Calu3 (cell line): Measurements from ENCODE around the gene RAD50. TPM values are rescaled to one million over a fixed set of nuclear protein-coding genes. Genes with fewer than 3 reads are reported as not detected.
A peak's percentile ranks its signal among the peaks of the same experiment; 100 is the strongest.

Experiments used
- BruUV-seq: library from RNA; stranded (reverse); fragments of 400-500 nt; replicated peaks from 2 replicates; lab custom pipeline; 2021; lab: Mats Ljungman, UMichigan
- CTCF ChIA-PET: fragments of 300-600 bp; sonication (Branson Sonifier 250); formaldehyde crosslinking; loops from one replicate; lab custom pipeline; 2022; ENCODE audit warnings: antibody characterized with exemption; lab: Charles Lee
- DNase-seq: peaks from one replicate; pipeline ENCODE4 v3.0.0; 2022
- H3K27ac Mint-ChIP-seq: one replicate; pipeline ENCODE4 v1.8.0; 2022; ENCODE audit warnings: mixed read lengths; ENCODE audit not compliant: unreplicated experiment
- H3K27me3 Mint-ChIP-seq: one replicate; pipeline ENCODE4 v1.8.0; 2022; ENCODE audit warnings: mixed read lengths; ENCODE audit not compliant: unreplicated experiment
- H3K36me3 Mint-ChIP-seq: one replicate; pipeline ENCODE4 v1.8.0; 2022; ENCODE audit warnings: mild to moderate bottlenecking, moderate library complexity, mixed read lengths; ENCODE audit not compliant: insufficient read depth, unreplicated experiment
- H3K4me1 Mint-ChIP-seq: one replicate; pipeline ENCODE4 v1.8.0; 2022; ENCODE audit warnings: mild to moderate bottlenecking, low read depth, mixed read lengths; ENCODE audit not compliant: unreplicated experiment
- H3K4me3 Mint-ChIP-seq: one replicate; pipeline ENCODE4 v1.8.0; 2022; ENCODE audit warnings: mild to moderate bottlenecking, low read depth, moderate library complexity, mixed read lengths; ENCODE audit not compliant: unreplicated experiment
- H3K9me3 Mint-ChIP-seq: one replicate; pipeline ENCODE4 v1.8.0; 2022; ENCODE audit warnings: low read depth, mixed read lengths; ENCODE audit not compliant: unreplicated experiment
- CTCF ChIP-seq: fragments of 200-600 bp; IDR thresholded peaks from one replicate; pipeline ENCODE4 v1.8.0; 2022; ENCODE audit warnings: antibody characterized with exemption; ENCODE audit not compliant: unreplicated experiment
- intact Hi-C: fragments of 100-400 bp; cut with micrococcal nuclease; formaldehyde crosslinking; loops from one replicate; pipeline ENCODE4 v1.10.0; 2022; ENCODE audit not compliant: unreplicated experiment
- total RNA-seq: library from RNA; stranded (reverse); gene quantifications from 2 replicates; pipeline ENCODE4 v1.2.3, GENCODE V29; 2022

Gene RAD50
- total RNA-seq, 1 experiment from 2014 or later, result 35.9 TPM

- no peaks in the 10 kb centered on the region for H3K27me3 Mint-ChIP-seq
- intact Hi-C loops, result loop anchor here (1.0 kb wide), 2 partner anchors 151 to 290 kb away; no protein-coding TSS in a partner anchor
- no TSS peak for BruUV-seq
These were observed 120.4 kb downstream of the RAD50 start for GRCh38 chr5:132677191-132677590.

GRCh38 chr5:132677682-132678400 is 121.1 kb downstream of the RAD50 start:
- CTCF ChIA-PET, result interaction anchor here (0.7 to 1.8 kb wide), 11 partner anchors 9 to 291 kb away, joined by 3 to 10 read pairs (median 4); partner anchors contain the start of gene IRF1
- DNase-seq, result no peak
- H3K4me3 Mint-ChIP-seq, result no peak overlapping the region
- H3K4me1 Mint-ChIP-seq, result peaks cover 45% of the 10 kb centered on the region
- TF ChIP-seq CTCF, result no peak
- H3K27me3 Mint-ChIP-seq, result no peaks in the 10 kb centered on the region
- BruUV-seq, result no TSS peak
- intact Hi-C loops, result loop anchor here (1.0 kb wide), 2 partner anchors 152 to 291 kb away; no protein-coding TSS in a partner anchor
- H3K27ac Mint-ChIP-seq, result no peak overlapping the region
- H3K9me3 Mint-ChIP-seq, result no peaks in the 10 kb centered on the region
- no peaks in the 10 kb centered on the region for H3K36me3 Mint-ChIP-seq

More at GRCh38 chr5:132677191-132677590, 120.4 kb downstream of the RAD50 start:
- Mint-ChIP-seq H3K9me3 (no peaks in the 10 kb centered on the region), H3K4me3 (no peak overlapping the region), H3K27ac (no peak overlapping the region), H3K4me1 (peaks cover 45% of the 10 kb centered on the region), H3K36me3 (no peaks in the 10 kb centered on the region)
- peak; percentile 89 for DNase-seq
- CTCF ChIA-PET, result interaction anchor here (0.7 to 1.8 kb wide), 13 partner anchors 9 to 291 kb away, joined by 3 to 10 read pairs (median 3); partner anchors contain the start of genes IRF1 and KIF3A
- peak; percentile 76 for TF ChIP-seq CTCF

- Mint-ChIP-seq H3K27ac (no peak overlapping the region), H3K9me3 (no peaks in the 10 kb centered on the region), H3K27me3 (no peaks in the 10 kb centered on the region), H3K4me1 (peaks cover 42% of the 10 kb centered on the region), H3K4me3 (no peak overlapping the region), H3K36me3 (no peaks in the 10 kb centered on the region)
- no peak for TF ChIP-seq CTCF
- intact Hi-C loops, result no loop called here
- DNase-seq, result no peak
- BruUV-seq, result no TSS peak
- CTCF ChIA-PET, result interaction anchor here (1.1 kb wide), 1 partner anchor 441 kb away, joined by 3 read pairs; no protein-coding TSS in a partner anchor
These were observed 122.0 kb downstream of the RAD50 start for GRCh38 chr5:132678735-132679134.

GRCh38 chr5:132679166-132679565 is 122.4 kb downstream of the RAD50 start:
- H3K4me1 Mint-ChIP-seq, result peaks cover 38% of the 10 kb centered on the region
- H3K9me3 Mint-ChIP-seq, result no peaks in the 10 kb centered on the region
- intact Hi-C loops, result no loop called here
- H3K27ac Mint-ChIP-seq, result no peak overlapping the region
- no peak for DNase-seq
- no peaks in the 10 kb centered on the region for H3K27me3 Mint-ChIP-seq
- BruUV-seq, result no TSS peak
- no peaks in the 10 kb centered on the region for H3K36me3 Mint-ChIP-seq
- TF ChIP-seq CTCF, result no peak
- CTCF ChIA-PET, result interaction anchor here (1.1 kb wide), 1 partner anchor 441 kb away, joined by 3 read pairs; no protein-coding TSS in a partner anchor
- H3K4me3 Mint-ChIP-seq, result no peak overlapping the region
